Measurements from ENCODE around the gene SCARB1. TPM values are rescaled to one million over a fixed set of nuclear protein-coding genes. Genes with fewer than 3 reads are reported as not detected.

The SCARB1 gene
- total RNA-seq, 1 donor from 2014 or later, result 4.3 TPM

GRCh38 chr12:124792156-124792555 is 71.5 kb downstream of the SCARB1 start:
- no peak overlapping the region for H3K27ac ChIP-seq
- Mint-ChIP-seq H3K27me3 (ENCODE audit: insufficient read depth, low read depth) (peaks cover 10% of the 10 kb centered on the region), H3K9me3 (no peaks in the 10 kb centered on the region), H3K27ac (no peak overlapping the region), H3K4me1 (peaks cover 30% of the 10 kb centered on the region), H3K4me3 (no peak overlapping the region), H3K36me3 (peaks cover 13% of the 10 kb centered on the region)
- DNase-seq (ENCODE audit: low spot score), result no peak
- H3K36me3 ChIP-seq, result no peaks in the 10 kb centered on the region
- H3K4me2 ChIP-seq, result no peak overlapping the region
- no peaks in the 10 kb centered on the region for H4K20me1 ChIP-seq (ENCODE audit: low read depth)
- no peaks in the 10 kb centered on the region for H3K27me3 ChIP-seq
- TF ChIP-seq CTCF (IDR thresholded peaks at IDR 0.05) (no peak), EZH2 (IDR thresholded peaks at IDR 0.05) (no peak), EZH2phosphoT487 (IDR thresholded peaks at IDR 0.05) (no peak)
- no peak overlapping the region for H3K9ac ChIP-seq
- no peaks in the 10 kb centered on the region for H3K79me2 ChIP-seq (ENCODE audit: low read depth)
- no peak overlapping the region for H3K4me3 ChIP-seq
- H3F3A ChIP-seq (ENCODE audit: low read depth), result peaks cover 4% of the 10 kb centered on the region
- H3K4me1 ChIP-seq, result peaks cover 8% of the 10 kb centered on the region
- no peak overlapping the region for H2AFZ ChIP-seq (replicated peaks)
- no peaks in the 10 kb centered on the region for H3K9me3 ChIP-seq (ENCODE audit: low read depth)

- Mint-ChIP-seq H3K27me3 (ENCODE audit: insufficient read depth, low read depth) (peaks cover 10% of the 10 kb centered on the region), H3K9me3 (no peaks in the 10 kb centered on the region), H3K27ac (no peak overlapping the region), H3K4me3 (no peak overlapping the region), H3K4me1 (peaks cover 26% of the 10 kb centered on the region), H3K36me3 (peaks cover 15% of the 10 kb centered on the region)
- Histone ChIP-seq H3K79me2 (ENCODE audit: low read depth) (no peaks in the 10 kb centered on the region), H3K27ac (no peak overlapping the region), H3K9ac (no peak overlapping the region), H3K4me1 (peaks cover 4% of the 10 kb centered on the region), H3F3A (ENCODE audit: low read depth) (no peaks in the 10 kb centered on the region), H4K20me1 (ENCODE audit: low read depth) (no peaks in the 10 kb centered on the region), H3K9me3 (ENCODE audit: low read depth) (no peaks in the 10 kb centered on the region), H3K4me3 (no peak overlapping the region), H3K36me3 (no peaks in the 10 kb centered on the region), H3K4me2 (no peak overlapping the region), H3K27me3 (no peaks in the 10 kb centered on the region), H2AFZ (replicated peaks) (no peak overlapping the region)
- DNase-seq (ENCODE audit: low spot score), result no peak
- TF ChIP-seq CTCF (IDR thresholded peaks at IDR 0.05) (no peak), EZH2phosphoT487 (IDR thresholded peaks at IDR 0.05) (no peak), EZH2 (IDR thresholded peaks at IDR 0.05) (no peak)
These were observed 72.8 kb downstream of the SCARB1 start for GRCh38 chr12:124790650-124791400.

- Histone ChIP-seq H3K9ac (no peak overlapping the region), H3K9me3 (ENCODE audit: low read depth) (no peaks in the 10 kb centered on the region), H3K79me2 (ENCODE audit: low read depth) (no peaks in the 10 kb centered on the region), H3K36me3 (no peaks in the 10 kb centered on the region), H3K27me3 (no peaks in the 10 kb centered on the region), H3K4me2 (no peak overlapping the region), H3F3A (ENCODE audit: low read depth) (no peaks in the 10 kb centered on the region), H2AFZ (replicated peaks) (no peak overlapping the region), H3K27ac (no peak overlapping the region), H3K4me1 (peaks cover 4% of the 10 kb centered on the region), H3K4me3 (no peak overlapping the region), H4K20me1 (ENCODE audit: low read depth) (no peaks in the 10 kb centered on the region)
- TF ChIP-seq EZH2 (IDR thresholded peaks at IDR 0.05), result no peak
- no peak for TF ChIP-seq EZH2phosphoT487 (IDR thresholded peaks at IDR 0.05)
- no peak for TF ChIP-seq CTCF (IDR thresholded peaks at IDR 0.05)
- Mint-ChIP-seq H3K4me1 (peaks cover 23% of the 10 kb centered on the region), H3K4me3 (no peak overlapping the region), H3K9me3 (no peaks in the 10 kb centered on the region), H3K27ac (peak overlapping the region; percentile 62), H3K36me3 (peaks cover 11% of the 10 kb centered on the region), H3K27me3 (ENCODE audit: insufficient read depth, low read depth) (peaks cover 10% of the 10 kb centered on the region)
- DNase-seq (ENCODE audit: low spot score), result no peak
These were observed 74.6 kb downstream of the SCARB1 start for GRCh38 chr12:124788936-124789555.

Measured in neural progenitor cell (in vitro differentiated cells).